Measurements from ENCODE around the gene RFT1. TPM values are rescaled to one million over a fixed set of nuclear protein-coding genes. Genes with fewer than 3 reads are reported as not detected.

RFT1 gene
- polyA plus RNA-seq, 3 donors: 8.2 to 34.9 (median 25.6) TPM

DNA sequence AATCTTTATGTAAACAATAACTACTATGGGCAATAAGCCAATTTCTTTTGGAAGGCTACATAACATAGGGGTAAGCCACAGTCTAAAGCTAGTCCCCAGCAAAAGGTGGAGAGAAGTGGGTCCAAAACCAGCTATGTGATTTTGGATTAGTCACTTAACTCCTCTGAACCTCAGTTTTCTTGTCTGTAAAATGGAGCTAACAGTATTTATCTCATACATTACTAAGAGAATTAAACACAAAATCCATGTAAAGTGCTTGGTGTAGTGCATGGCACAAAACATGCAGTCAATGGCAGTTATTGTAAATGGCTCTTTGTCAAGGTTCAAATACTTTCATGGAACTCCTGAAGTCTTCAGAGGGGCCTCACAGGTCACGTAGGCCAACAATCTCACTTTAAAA lies 13.3 kb downstream of the RFT1 start:
- H3K9ac ChIP-seq (ENCODE audit: insufficient read depth, low read length, poor library complexity, severe bottlenecking): no peak overlapping the region
- H3K4me1 ChIP-seq (ENCODE audit: control insufficient read depth in 1 of 2, insufficient read depth in 2 of 2, low read length in 2 of 2): peaks cover 22 to 23% of the 10 kb centered on the region in 2 donors
- H3K27me3 ChIP-seq (ENCODE audit: control insufficient read depth in 2 of 2, insufficient read depth in 2 of 2, low read length in 2 of 2): no peaks in the 10 kb centered on the region
- no peak overlapping the region for H3K4me3 ChIP-seq (replicated peaks in 1 of 3; ENCODE audit: low read depth in 2 of 3, low read length in 3 of 3)
- no peak overlapping the region for H2AFZ ChIP-seq (ENCODE audit: insufficient read depth, low read depth, low read length, poor library complexity, severe bottlenecking)
- DNase-seq: no peak
- Mint-ChIP-seq H3K27ac (peak overlapping the region in 1 of 7 donors; percentile 46), H3K9me3 (no peaks in the 10 kb centered on the region), H3K36me3 (peaks cover 43 to 66% of the 10 kb centered on the region in 2 donors), H3K4me3 (no peak overlapping the region), H3K4me1 (no peaks in the 10 kb centered on the region), H3K27me3 (ENCODE audit: low read depth in 3 of 3) (no peaks in the 10 kb centered on the region)
- WGBS (ENCODE audit: insufficient coverage): 100% methylated on average over 1 of the region's 1 CpG
- no peak overlapping the region for H3K4me2 ChIP-seq (replicated peaks; ENCODE audit: extremely low read depth, low read length, poor library complexity, severe bottlenecking)
- no peaks in the 10 kb centered on the region for H3K9me3 ChIP-seq (replicated peaks in 1 of 2; ENCODE audit: control insufficient read depth in 1 of 2, insufficient read depth in 1 of 2, low read length in 2 of 2)
- H3K79me2 ChIP-seq (ENCODE audit: insufficient read depth, low read length): peaks cover 6% of the 10 kb centered on the region
- no peak overlapping the region for H3K27ac ChIP-seq (ENCODE audit: low read depth in 1 of 2, low read length in 2 of 2)
- H4K20me1 ChIP-seq (ENCODE audit: insufficient read depth, low read length): peaks cover 22% of the 10 kb centered on the region
- intact Hi-C loops (cut with micrococcal nuclease): loop anchor here in 1 of 2 donors (10.0 kb wide), 1 partner anchor 48 kb away; the partner anchor contains the start of gene PRKCD
- TF ChIP-seq, protein P1, sequence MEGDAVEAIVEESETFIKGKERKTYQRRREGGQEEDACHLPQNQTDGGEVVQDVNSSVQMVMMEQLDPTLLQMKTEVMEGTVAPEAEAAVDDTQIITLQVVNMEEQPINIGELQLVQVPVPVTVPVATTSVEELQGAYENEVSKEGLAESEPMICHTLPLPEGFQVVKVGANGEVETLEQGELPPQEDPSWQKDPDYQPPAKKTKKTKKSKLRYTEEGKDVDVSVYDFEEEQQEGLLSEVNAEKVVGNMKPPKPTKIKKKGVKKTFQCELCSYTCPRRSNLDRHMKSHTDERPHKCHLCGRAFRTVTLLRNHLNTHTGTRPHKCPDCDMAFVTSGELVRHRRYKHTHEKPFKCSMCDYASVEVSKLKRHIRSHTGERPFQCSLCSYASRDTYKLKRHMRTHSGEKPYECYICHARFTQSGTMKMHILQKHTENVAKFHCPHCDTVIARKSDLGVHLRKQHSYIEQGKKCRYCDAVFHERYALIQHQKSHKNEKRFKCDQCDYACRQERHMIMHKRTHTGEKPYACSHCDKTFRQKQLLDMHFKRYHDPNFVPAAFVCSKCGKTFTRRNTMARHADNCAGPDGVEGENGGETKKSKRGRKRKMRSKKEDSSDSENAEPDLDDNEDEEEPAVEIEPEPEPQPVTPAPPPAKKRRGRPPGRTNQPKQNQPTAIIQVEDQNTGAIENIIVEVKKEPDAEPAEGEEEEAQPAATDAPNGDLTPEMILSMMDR (IDR thresholded peaks at IDR 0.05): no peak
- peaks cover 49 to 62% of the 10 kb centered on the region in 2 donors for H3K36me3 ChIP-seq (replicated peaks in 1 of 2; ENCODE audit: control insufficient read depth in 1 of 2, insufficient read depth in 2 of 2, low read length in 2 of 2)

- H3K36me3 ChIP-seq (replicated peaks in 1 of 2; ENCODE audit: control insufficient read depth in 1 of 2, insufficient read depth in 2 of 2, low read length in 2 of 2): peaks cover 30 to 46% of the 10 kb centered on the region in 2 donors
- H3K4me3 ChIP-seq (replicated peaks in 1 of 3; ENCODE audit: low read depth in 2 of 3, low read length in 3 of 3): peak overlapping the region in 1 of 3 experiments; percentile 13
- WGBS (ENCODE audit: insufficient coverage): 29% methylated on average over 2 of the region's 5 CpGs
These were observed 15.7 kb downstream of the RFT1 start for GRCh38 chr3:53114412-53115074.

More at GRCh38 chr3:53114412-53115074, 15.7 kb downstream of the RFT1 start:
- no peaks in the 10 kb centered on the region for H3K9me3 ChIP-seq (replicated peaks in 1 of 2; ENCODE audit: control insufficient read depth in 1 of 2, insufficient read depth in 1 of 2, low read length in 2 of 2)
- no peak overlapping the region for H3K27ac Mint-ChIP-seq
- no peak overlapping the region for H3K4me3 Mint-ChIP-seq
- H3K27me3 ChIP-seq (ENCODE audit: control insufficient read depth in 2 of 2, insufficient read depth in 2 of 2, low read length in 2 of 2): no peaks in the 10 kb centered on the region
- no peak overlapping the region for H2AFZ ChIP-seq (ENCODE audit: insufficient read depth, low read depth, low read length, poor library complexity, severe bottlenecking)
- peak; percentile 66 to 88 (median 67) for DNase-seq
- H3K4me2 ChIP-seq (replicated peaks; ENCODE audit: extremely low read depth, low read length, poor library complexity, severe bottlenecking): peak overlapping the region; percentile 10
- peaks cover 9% of the 10 kb centered on the region for H3K4me1 Mint-ChIP-seq
- no peaks in the 10 kb centered on the region for H3K79me2 ChIP-seq (ENCODE audit: insufficient read depth, low read length)
- intact Hi-C loops (cut with micrococcal nuclease): loop anchor here (1.0 to 10.0 kb wide), 3 partner anchors 50 to 83 kb away; partner anchors contain the start of gene PRKCD (in 1 of the 2)
- TF ChIP-seq, protein P1 (IDR thresholded peaks at IDR 0.05): no peak
- H3K27me3 Mint-ChIP-seq (ENCODE audit: low read depth in 3 of 3): no peaks in the 10 kb centered on the region
- H3K9me3 Mint-ChIP-seq: no peaks in the 10 kb centered on the region
- H4K20me1 ChIP-seq (ENCODE audit: insufficient read depth, low read length): peaks cover 22% of the 10 kb centered on the region
- H3K4me1 ChIP-seq (ENCODE audit: control insufficient read depth in 1 of 2, insufficient read depth in 2 of 2, low read length in 2 of 2): peaks cover 32% of the 10 kb centered on the region in 2 donors
- H3K9ac ChIP-seq (ENCODE audit: insufficient read depth, low read length, poor library complexity, severe bottlenecking): no peak overlapping the region
- peak overlapping the region in 1 of 2 donors; percentile 70 for H3K27ac ChIP-seq (ENCODE audit: low read depth in 1 of 2, low read length in 2 of 2)
- peaks cover 32 to 54% of the 10 kb centered on the region in 2 donors for H3K36me3 Mint-ChIP-seq

Measured in CD14-positive monocyte (primary cell).